Panc1 (cell line): Measurements from ENCODE around the gene PUS3. TPM values are rescaled to one million over a fixed set of nuclear protein-coding genes. Genes with fewer than 3 reads are reported as not detected.

Experiments
- ATAC-seq: fragments of 200-7000 bp; cut with Tn5 transposase; 2 replicates; pipeline ENCODE4 v1.9.1; 2020; ENCODE audit warnings: mild to moderate bottlenecking, moderate library complexity
- BruUV-seq: library from RNA; stranded (reverse); fragments of 400-500 nt; replicated peaks from 2 replicates; lab custom pipeline; 2021; lab: Mats Ljungman, UMichigan
- CTCF ChIA-PET: fragments of 300-600 bp; sonication (Branson Sonifier 250); formaldehyde crosslinking; loops from one replicate; lab custom pipeline; 2022; ENCODE audit warnings: antibody characterized with exemption; lab: Charles Lee
- POLR2A ChIA-PET: fragments of 300-600 bp; sonication (Branson Sonifier 250); formaldehyde crosslinking; loops from one replicate; lab custom pipeline; 2022; ENCODE audit warnings: antibody characterized with exemption; lab: Charles Lee
- DNase-seq: peaks from one replicate; pipeline ENCODE4 v3.0.0-alpha.2; 2010; ENCODE audit warnings: low read depth, low spot score
- H3K27ac ChIP-seq: 2 replicates; pipeline ENCODE4 v1.5.1; 2011; ENCODE audit warnings: mild to moderate bottlenecking, low read length, inconsistent platforms
- H3K27me3 ChIP-seq: fragments of 200-500 bp; sonication (Bioruptor generic); 2 replicates; pipeline ENCODE4 v1.6.0; 2014; ENCODE audit warnings: low read length, inconsistent platforms; ENCODE audit not compliant: control insufficient read depth, insufficient read depth
- H3K36me3 ChIP-seq: fragments of 200-500 bp; sonication (Bioruptor generic); 2 replicates; pipeline ENCODE4 v1.5.1; 2014; ENCODE audit warnings: inconsistent platforms, mild to moderate bottlenecking, low read length, moderate library complexity; ENCODE audit not compliant: control insufficient read depth, insufficient read depth
- H3K4me1 ChIP-seq: 2 replicates; pipeline ENCODE4 v1.5.1; 2011; ENCODE audit warnings: inconsistent platforms, mild to moderate bottlenecking, low read length, moderate library complexity; ENCODE audit not compliant: control insufficient read depth, insufficient read depth
- H3K4me3 ChIP-seq, 2 experiments: 2 replicates each; pipeline ENCODE4 v1.5.1; 2011 to 2012; ENCODE audit warnings: low read depth in 2 of 2, low read length in 2 of 2, mild to moderate bottlenecking in 2 of 2, inconsistent platforms in 1 of 2, moderate library complexity in 1 of 2
- H3K9me3 ChIP-seq: fragments of 200-500 bp; sonication (Bioruptor generic); 2 replicates; pipeline ENCODE4 v1.5.1; 2014; ENCODE audit warnings: low read depth, mild to moderate bottlenecking, inconsistent platforms, low read length, moderate library complexity; ENCODE audit not compliant: control insufficient read depth, insufficient read depth
- CTCF ChIP-seq: fragments of 450-650 bp; IDR thresholded peaks from 2 replicates; pipeline ENCODE4 v1.5.1; 2017; ENCODE audit warnings: mild to moderate bottlenecking
- POLR2AphosphoS5 ChIP-seq: IDR thresholded peaks from 2 replicates; pipeline ENCODE4 v1.6.1; 2012; ENCODE audit warnings: mild to moderate bottlenecking, low read depth, low read length, moderate library complexity
- REST ChIP-seq, 2 experiments: IDR thresholded peaks; 2 replicates each; pipeline ENCODE4 v1.6.1; 2011 to 2012; ENCODE audit warnings: low read depth in 2 of 2, control low read depth in 1 of 2, low read length in 1 of 2, mild to moderate bottlenecking in 1 of 2, moderate library complexity in 1 of 2; ENCODE audit not compliant: insufficient read depth in 1 of 2
- SIN3A ChIP-seq: IDR thresholded peaks from 2 replicates; pipeline ENCODE4 v1.6.1; 2012; ENCODE audit warnings: low read depth, mild to moderate bottlenecking, low read length, moderate library complexity, borderline replicate concordance; ENCODE audit not compliant: insufficient read depth
- TCF7L2 ChIP-seq: IDR thresholded peaks from 2 replicates; pipeline ENCODE4 v1.6.1; 2011; ENCODE audit warnings: mild to moderate bottlenecking, low read depth, low read length, inconsistent platforms
- in situ Hi-C: cut with HindIII; loops from 2 replicates; pipeline ENCODE4 v1.10.0; 2016; ENCODE audit warnings: low sequenced_read_pairs, low pct_unique_long_range_greater_than_20kb
- intact Hi-C: fragments of 100-400 bp; cut with micrococcal nuclease; formaldehyde crosslinking; loops from one replicate; pipeline ENCODE4 v1.10.0; 2022; ENCODE audit not compliant: unreplicated experiment
- total RNA-seq: library from RNA; stranded (reverse); gene quantifications from one replicate; pipeline ENCODE4 v1.2.1, GENCODE V29; 2021; ENCODE audit not compliant: unreplicated experiment

Gene PUS3
- total RNA-seq, 1 experiment from 2014 or later, result 15.1 TPM

- no peaks in the 10 kb centered on the region for H3K27me3 ChIP-seq
- intact Hi-C loops (no loop called here), in situ Hi-C loops (no loop called here)
- no TSS peak for BruUV-seq
- no peaks in the 10 kb centered on the region for H3K4me1 ChIP-seq
- DNase-seq, result no peak
- ChIA-PET POLR2A (no interaction called here), CTCF (no interaction called here)
- ATAC-seq, result no peak
- H3K36me3 ChIP-seq, result no peaks in the 10 kb centered on the region
- H3K27ac ChIP-seq, result no peak overlapping the region
- peaks cover 9% of the 10 kb centered on the region; the same call in 1 of the 2 replicates for H3K9me3 ChIP-seq
- TF ChIP-seq POLR2AphosphoS5 (no peak), SIN3A (no peak), REST (IDR thresholded peaks at IDR 0.05; ENCODE audit: insufficient read depth in 1 of 2, low read depth in 2 of 2, low read length in 1 of 2) (no peak), CTCF (no peak), TCF7L2 (no peak)
- H3K4me3 ChIP-seq, result no peak overlapping the region
Measured at GRCh38 chr11:125846188-125846587, 56.8 kb downstream of the PUS3 start.

Other genes starting within 250 kb of the PUS3 start
- 0.26 TPM for gene ACRV1, start 222.4 kb downstream of the PUS3 start, total RNA-seq
- gene PATE1, start 156.9 kb downstream of the PUS3 start, total RNA-seq, result not detected
- 0.18 TPM for gene PATE2, start 124.4 kb downstream of the PUS3 start, total RNA-seq
- not detected for gene PATE3, start 115.1 kb downstream of the PUS3 start, total RNA-seq
- gene PATE4, start 69.9 kb downstream of the PUS3 start, total RNA-seq, result not detected
- gene HYLS1, start 15.5 kb downstream of the PUS3 start, total RNA-seq, result 32.2 TPM
- 0.15 TPM for gene DDX25, start 1.3 kb upstream of the PUS3 start, total RNA-seq
- gene VSIG10L2, start 42.8 kb upstream of the PUS3 start, total RNA-seq, result not detected
- gene CDON, start 159.7 kb upstream of the PUS3 start, total RNA-seq, result 17.1 TPM